Cardiac fibroblast (primary cell): ENCODE measurements around the gene CDH13.

ENCODE experiments used
- DNase-seq, 2 donors: peaks; one replicate each; pipeline versions ENCODE4 v3.0.0 to v3.0.0-alpha.2; 2010; ENCODE audit warnings: low read depth in 2 of 2
- H3K4me3 ChIP-seq, 2 donors: replicated peaks in 1 of 2; 1 replicate in 1 of 2; 2 replicates in 1 of 2; pipeline ENCODE4 v1.5.1; 2011; ENCODE audit warnings: low read depth in 2 of 2, low read length in 2 of 2, mild to moderate bottlenecking in 2 of 2, moderate library complexity in 1 of 2
- TF ChIP-seq, protein P1 (sequence below): IDR thresholded peaks from one replicate; pipeline ENCODE4 v1.5.1; 2011; ENCODE audit warnings: low read depth, mild to moderate bottlenecking, low read length, inconsistent platforms

CDH13 gene

DNA sequence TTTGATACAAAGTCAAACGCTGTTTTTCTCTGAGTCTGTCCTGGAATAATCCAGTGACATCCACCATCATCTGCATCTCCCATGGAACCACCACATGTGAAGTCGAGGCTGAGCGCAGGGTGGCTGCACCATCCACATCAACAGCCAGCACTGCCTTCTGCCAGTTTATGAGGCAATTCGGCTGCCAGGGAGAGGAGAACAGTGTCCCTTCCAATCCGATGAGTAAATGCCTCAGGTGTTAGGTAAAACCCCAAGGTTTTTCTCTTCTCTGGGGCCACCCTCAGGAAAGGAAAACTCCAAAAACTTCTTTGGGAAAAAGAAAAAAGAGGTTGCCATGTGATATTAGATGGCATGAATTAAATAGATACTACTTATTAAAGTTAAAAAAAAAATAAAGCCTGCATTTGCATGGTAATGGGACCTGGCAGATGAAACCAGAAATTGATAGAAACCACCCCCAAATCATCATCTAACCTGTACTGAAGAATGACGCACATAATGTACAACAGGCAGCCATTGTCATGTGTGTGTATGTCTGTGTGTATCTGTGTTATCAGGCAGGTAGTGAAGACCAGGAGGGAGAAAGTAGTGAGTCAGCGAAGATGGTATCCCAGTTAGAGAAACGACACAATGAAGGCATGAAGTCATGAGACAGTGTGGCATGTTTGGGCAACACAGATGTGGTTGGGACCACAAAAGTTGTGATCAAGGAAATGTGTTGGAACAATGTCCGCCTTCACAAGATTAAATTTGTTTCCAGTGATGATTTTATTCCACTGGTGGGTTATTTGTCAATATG is 478.7 kb downstream of the CDH13 start:
- DNase-seq: no peak
- TF ChIP-seq, protein P1, sequence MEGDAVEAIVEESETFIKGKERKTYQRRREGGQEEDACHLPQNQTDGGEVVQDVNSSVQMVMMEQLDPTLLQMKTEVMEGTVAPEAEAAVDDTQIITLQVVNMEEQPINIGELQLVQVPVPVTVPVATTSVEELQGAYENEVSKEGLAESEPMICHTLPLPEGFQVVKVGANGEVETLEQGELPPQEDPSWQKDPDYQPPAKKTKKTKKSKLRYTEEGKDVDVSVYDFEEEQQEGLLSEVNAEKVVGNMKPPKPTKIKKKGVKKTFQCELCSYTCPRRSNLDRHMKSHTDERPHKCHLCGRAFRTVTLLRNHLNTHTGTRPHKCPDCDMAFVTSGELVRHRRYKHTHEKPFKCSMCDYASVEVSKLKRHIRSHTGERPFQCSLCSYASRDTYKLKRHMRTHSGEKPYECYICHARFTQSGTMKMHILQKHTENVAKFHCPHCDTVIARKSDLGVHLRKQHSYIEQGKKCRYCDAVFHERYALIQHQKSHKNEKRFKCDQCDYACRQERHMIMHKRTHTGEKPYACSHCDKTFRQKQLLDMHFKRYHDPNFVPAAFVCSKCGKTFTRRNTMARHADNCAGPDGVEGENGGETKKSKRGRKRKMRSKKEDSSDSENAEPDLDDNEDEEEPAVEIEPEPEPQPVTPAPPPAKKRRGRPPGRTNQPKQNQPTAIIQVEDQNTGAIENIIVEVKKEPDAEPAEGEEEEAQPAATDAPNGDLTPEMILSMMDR: no peak
- no peak overlapping the region for H3K4me3 ChIP-seq

DNA sequence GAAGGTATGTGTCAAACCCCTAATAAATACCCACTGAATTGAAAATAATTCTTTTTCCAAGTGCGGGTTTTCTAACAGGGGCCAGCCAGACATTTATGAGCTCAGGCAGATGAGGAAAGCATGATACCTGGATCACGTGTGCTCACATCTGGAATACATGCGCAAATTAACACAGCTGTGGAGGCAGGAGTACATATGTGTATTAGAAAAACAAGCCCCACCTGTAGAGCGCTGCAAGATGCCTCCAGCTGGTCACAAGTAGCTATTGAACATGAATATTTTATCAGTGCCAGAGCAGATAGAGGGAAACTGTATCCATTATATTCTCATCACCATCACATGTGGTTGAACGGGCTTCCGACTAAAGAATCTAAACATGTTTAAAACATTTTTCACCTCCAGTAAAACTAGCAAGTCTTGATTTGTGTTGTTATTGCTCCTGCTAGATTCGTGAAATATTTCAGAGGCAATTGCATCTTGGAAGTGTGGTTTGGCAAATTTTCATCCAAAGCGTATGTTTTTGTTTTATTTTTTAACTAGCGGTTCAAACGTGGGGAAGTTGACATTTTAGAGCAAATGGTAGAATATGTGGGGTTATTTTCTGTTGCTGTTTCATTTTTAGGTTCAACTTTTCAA is 482.8 kb downstream of the CDH13 start:
- DNase-seq: no peak
- TF ChIP-seq, protein P1: no peak
- no peak overlapping the region for H3K4me3 ChIP-seq

DNA sequence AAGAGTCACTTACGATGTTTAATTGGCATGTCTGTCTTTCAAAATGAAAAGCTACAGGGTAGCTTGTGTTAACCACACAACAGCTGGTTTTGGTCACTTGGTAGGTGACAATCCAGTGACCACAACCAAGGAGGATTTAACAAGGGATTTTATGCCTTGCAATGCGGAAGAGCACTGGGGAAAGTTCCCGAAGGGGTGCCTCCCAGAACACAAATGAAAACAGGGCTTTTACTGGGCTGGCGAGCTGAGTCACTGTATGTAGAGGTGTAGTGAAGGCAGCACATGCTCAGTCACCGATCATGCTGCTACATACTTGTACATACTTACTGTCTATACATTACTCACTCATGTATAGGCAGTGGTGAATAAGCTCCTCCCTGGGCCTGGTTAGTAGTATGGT is 483.5 kb downstream of the CDH13 start:
- no peak for DNase-seq
- TF ChIP-seq, protein P1: no peak
- no peak overlapping the region for H3K4me3 ChIP-seq

DNA sequence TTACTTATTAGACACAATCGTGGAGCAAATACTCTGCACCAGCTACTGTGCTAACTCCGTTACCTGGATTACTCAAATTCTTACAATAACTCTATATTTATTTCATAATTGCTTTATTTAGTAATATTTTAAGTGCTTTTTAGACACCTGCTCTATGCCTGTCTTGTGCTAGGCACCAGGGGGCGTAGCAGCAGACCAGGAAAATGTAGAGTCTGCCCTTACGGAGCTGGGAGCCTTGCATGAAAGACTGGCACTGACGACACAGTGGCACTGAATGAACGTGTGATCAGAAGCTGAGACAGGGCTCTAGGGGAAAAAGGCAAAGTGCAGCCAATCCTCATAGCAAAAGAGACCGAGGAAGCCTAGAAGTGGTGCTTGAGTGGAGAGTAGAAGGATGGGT is 486.5 kb downstream of the CDH13 start:
- TF ChIP-seq, protein P1: peak; percentile 66
- peak; percentile 43 to 49 for DNase-seq
- no peak overlapping the region for H3K4me3 ChIP-seq

DNA sequence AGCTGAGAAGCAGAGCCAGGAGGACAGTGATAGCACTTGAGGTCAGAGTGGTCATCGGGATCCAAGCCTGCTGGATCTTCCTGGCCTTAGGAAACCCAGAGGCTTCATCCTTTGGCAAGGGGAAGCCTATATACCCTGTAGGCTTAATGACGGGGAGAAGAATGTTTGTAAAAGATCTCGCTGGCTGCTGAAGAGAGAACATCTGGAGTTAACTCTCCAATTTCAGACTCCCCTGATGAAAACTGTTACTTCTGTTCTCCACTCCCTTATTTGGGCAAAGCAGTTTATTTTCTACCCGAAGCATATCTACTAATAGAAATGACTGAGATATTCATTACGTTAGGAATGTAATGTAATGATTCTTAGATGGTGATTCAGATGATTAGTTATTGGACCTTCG is 487.0 kb downstream of the CDH13 start:
- DNase-seq: no peak
- TF ChIP-seq, protein P1: no peak

DNA sequence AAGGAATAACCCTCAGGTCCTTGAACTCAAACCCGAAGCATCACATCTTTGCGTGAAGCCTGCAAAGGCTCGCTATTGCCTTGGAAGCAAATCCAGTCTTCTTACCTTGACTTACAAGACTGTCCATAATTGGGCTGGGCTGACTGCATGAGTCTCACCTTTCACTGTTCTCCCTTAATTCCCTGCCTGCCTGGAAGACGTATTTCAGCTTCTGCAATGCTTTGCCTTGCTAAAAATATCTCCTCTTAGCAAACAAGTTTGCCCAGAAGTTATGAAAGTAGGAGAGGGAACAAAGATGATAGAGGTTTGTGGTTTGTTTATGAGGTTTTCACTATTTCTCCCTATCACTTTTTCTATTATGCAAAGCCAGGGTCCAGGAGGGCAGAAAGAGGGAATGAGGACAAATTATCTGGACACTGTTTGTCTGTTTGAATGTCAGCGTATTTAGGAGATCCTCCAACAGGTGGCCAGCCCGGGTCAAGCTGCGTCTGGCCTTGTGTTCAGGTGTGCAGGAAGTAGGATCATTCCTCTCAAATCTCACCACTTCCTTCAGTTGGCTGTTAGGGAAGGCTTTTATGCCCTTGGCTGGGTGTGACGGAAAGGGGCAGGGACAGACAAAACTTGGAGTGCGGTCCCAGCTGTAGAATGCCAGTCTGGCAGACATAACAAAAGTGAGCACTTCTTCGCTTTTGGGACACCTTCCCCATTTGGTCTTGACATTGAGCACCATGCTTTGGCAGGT is 488.9 kb downstream of the CDH13 start:
- DNase-seq: no peak
- H3K4me3 ChIP-seq: no peak overlapping the region
- TF ChIP-seq, protein P1: no peak

More for the DNA sequence above, 487.0 kb downstream of the CDH13 start:
- no peak overlapping the region for H3K4me3 ChIP-seq
